SU-DHL-6 (cell line): ENCODE results near the gene ELAVL2.

Source experiments
- H2AFZ ChIP-seq: fragments of 200-600 bp; sonication (generic); 2 replicates; pipeline ENCODE4 v1.6.1; 2014; ENCODE audit warnings: low read depth, mild to moderate bottlenecking, moderate library complexity, mixed read lengths, antibody characterized with exemption, low read length; ENCODE audit not compliant: severe bottlenecking
- H3F3A ChIP-seq: fragments of 200-600 bp; shearing (Covaris generic); 2 replicates; pipeline ENCODE4 v1.6.0; 2016; ENCODE audit warnings: antibody characterized with exemption, mild to moderate bottlenecking; ENCODE audit not compliant: insufficient read depth
- H3K27ac ChIP-seq: fragments of 200-600 bp; sonication (generic); 2 replicates; pipeline ENCODE4 v1.5.1; 2016; ENCODE audit warnings: low read depth, mild to moderate bottlenecking, low read length, moderate library complexity, mixed read lengths
- H3K27me3 ChIP-seq: fragments of 200-600 bp; sonication (generic), shearing (Covaris generic); 2 replicates; pipeline ENCODE4 v1.6.0; 2014; ENCODE audit warnings: mild to moderate bottlenecking, low read length
- H3K36me3 ChIP-seq: fragments of 200-600 bp; sonication (generic); 2 replicates; pipeline ENCODE4 v1.6.1; 2014; ENCODE audit warnings: mild to moderate bottlenecking, low read length, mixed read lengths
- H3K4me2 ChIP-seq: fragments of 300-600, 200-600 bp; shearing (Covaris generic), sonication (generic); 2 replicates; pipeline ENCODE4 v1.6.0; 2014; ENCODE audit warnings: low read length, low read depth, mild to moderate bottlenecking; ENCODE audit not compliant: poor library complexity, severe bottlenecking
- H3K4me3 ChIP-seq: fragments of 200-600 bp; sonication (generic); 2 replicates; pipeline ENCODE4 v1.5.1; 2014; ENCODE audit warnings: antibody characterized with exemption, low read length, mild to moderate bottlenecking, mixed read lengths; ENCODE audit not compliant: insufficient read depth, poor library complexity, severe bottlenecking
- H3K79me2 ChIP-seq: fragments of 200-600 bp; sonication (generic); 2 replicates; pipeline ENCODE4 v1.6.1; 2014; ENCODE audit warnings: mild to moderate bottlenecking, low read length, moderate library complexity; ENCODE audit not compliant: insufficient read depth
- H3K9ac ChIP-seq: fragments of 200-600 bp; sonication (generic); 2 replicates; pipeline ENCODE4 v1.7.0; 2014; ENCODE audit warnings: mild to moderate bottlenecking, low read length
- H3K9me2 ChIP-seq: fragments of 200-600 bp; sonication (generic); replicated peaks from 2 replicates; pipeline ENCODE4 v1.6.1; 2014; ENCODE audit warnings: low read length; ENCODE audit not compliant: insufficient read depth
- H3K9me3 ChIP-seq: fragments of 200-600 bp; sonication (generic); 2 replicates; pipeline ENCODE4 v1.6.1; 2014; ENCODE audit warnings: low read length, mixed read lengths; ENCODE audit not compliant: insufficient read depth
- H4K20me1 ChIP-seq: fragments of 200-600 bp; sonication (generic); 2 replicates; pipeline ENCODE4 v1.6.1; 2014; ENCODE audit warnings: low read depth, mild to moderate bottlenecking, antibody characterized with exemption, low read length, moderate library complexity, mixed read lengths
- CTCF ChIP-seq: fragments of 200-600 bp; sonication (generic); IDR thresholded peaks from one replicate; pipeline ENCODE4 v1.5.1; 2017; ENCODE audit warnings: antibody characterized with exemption, mild to moderate bottlenecking, low read length, moderate library complexity; ENCODE audit not compliant: insufficient read depth, poor library complexity, severe bottlenecking
- EZH2phosphoT487 ChIP-seq: fragments of 200-600 bp; sonication (generic), shearing (Covaris generic); conservative IDR thresholded peaks from 2 replicates; pipeline ENCODE4 v1.6.1; 2018; ENCODE audit warnings: mild to moderate bottlenecking, antibody characterized with exemption, low read length, moderate library complexity, mixed read lengths

The ELAVL2 gene

GRCh38 chr9:23826120-23826629, at the start of gene ELAVL2:
Gene ELAVL2 (minus strand): TSS chr9:23826240. CDS start chr9:23762234, 64,006 bp downstream.
- Histone ChIP-seq H3F3A (no peaks in the 10 kb centered on the region), H3K79me2 (no peaks in the 10 kb centered on the region), H3K9me3 (no peaks in the 10 kb centered on the region), H3K9me2 (no peaks in the 10 kb centered on the region), H3K36me3 (no peaks in the 10 kb centered on the region), H2AFZ (no peak within 1 kb of the TSS), H3K27me3 (no peaks in the 10 kb centered on the region), H3K9ac (no peak within 1 kb of the TSS), H3K4me2 (no peak within 1 kb of the TSS), H3K27ac (no peak within 1 kb of the TSS), H4K20me1 (no peaks in the 10 kb centered on the region), H3K4me3 (no peak within 1 kb of the TSS)
- no peak for TF ChIP-seq CTCF

GRCh38 chr9:23858234-23858633, 32.2 kb upstream of the ELAVL2 start:
- no peak for TF ChIP-seq EZH2phosphoT487
- no peak for TF ChIP-seq CTCF
- no peaks in the 10 kb centered on the region for H3F3A ChIP-seq
- no peaks in the 10 kb centered on the region for H3K36me3 ChIP-seq
- H3K4me3 ChIP-seq, result no peak overlapping the region
- no peak overlapping the region for H3K4me2 ChIP-seq
- no peak overlapping the region for H3K9ac ChIP-seq
- no peak overlapping the region for H3K27ac ChIP-seq
- no peaks in the 10 kb centered on the region for H4K20me1 ChIP-seq
- H3K27me3 ChIP-seq, result no peaks in the 10 kb centered on the region
- H3K9me2 ChIP-seq, result no peaks in the 10 kb centered on the region
- H3K79me2 ChIP-seq, result no peaks in the 10 kb centered on the region
- no peaks in the 10 kb centered on the region for H3K9me3 ChIP-seq
- no peak overlapping the region for H2AFZ ChIP-seq

DNA sequence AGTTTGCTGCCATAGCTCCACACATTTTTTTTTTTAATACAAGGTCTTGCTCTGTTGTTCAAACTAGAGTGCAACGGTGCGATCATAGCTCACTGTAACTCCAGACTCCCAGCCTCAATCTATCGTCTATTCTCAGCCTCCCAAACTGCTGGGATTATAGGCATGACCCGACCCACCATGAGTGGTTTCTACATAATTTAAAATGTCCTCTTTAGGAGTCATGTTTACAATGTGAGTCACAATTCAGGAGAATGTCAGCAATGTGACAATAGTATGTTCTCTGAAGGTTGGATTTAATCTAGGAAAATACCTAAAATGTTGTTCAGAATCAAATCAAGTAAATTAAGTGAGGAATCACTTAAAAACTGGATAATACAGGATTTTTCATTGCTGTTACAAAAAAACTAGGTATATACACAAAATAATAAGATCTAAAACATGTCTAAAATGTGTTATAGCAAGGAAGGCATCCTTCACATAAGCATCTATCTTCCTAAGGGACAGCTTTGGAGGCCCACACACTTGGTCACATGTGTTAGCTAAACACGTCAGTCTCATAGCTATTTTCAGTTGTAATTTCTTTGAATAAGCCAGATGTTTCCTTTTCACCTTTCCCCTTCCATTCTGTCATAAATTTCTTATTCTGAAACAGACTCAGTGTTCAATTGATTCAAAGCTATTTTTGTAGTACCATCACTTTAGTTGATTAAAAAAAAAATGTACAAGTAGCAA, 30.0 kb upstream of the ELAVL2 start:
- TF ChIP-seq EZH2phosphoT487 (no peak), CTCF (no peak)
- H3K27me3 ChIP-seq, result no peaks in the 10 kb centered on the region
- H4K20me1 ChIP-seq, result no peaks in the 10 kb centered on the region
- no peaks in the 10 kb centered on the region for H3K36me3 ChIP-seq
- no peak overlapping the region for H3K9ac ChIP-seq
- H3K9me3 ChIP-seq, result no peaks in the 10 kb centered on the region
- no peaks in the 10 kb centered on the region for H3K9me2 ChIP-seq
- H3K4me2 ChIP-seq, result no peak overlapping the region
- H3K4me3 ChIP-seq, result no peak overlapping the region
- H3K79me2 ChIP-seq, result no peaks in the 10 kb centered on the region
- H3F3A ChIP-seq, result no peaks in the 10 kb centered on the region
- no peak overlapping the region for H2AFZ ChIP-seq
- H3K27ac ChIP-seq, result no peak overlapping the region
